HG03095 (cell line): ENCODE results near the gene TNS1.

Experiments
- ATAC-seq: cut with Tn5 transposase; IDR thresholded peaks from one replicate; pipeline ENCODE4 v1.9.1; 2021; ENCODE audit warnings: moderate library complexity; ENCODE audit not compliant: unreplicated experiment

TNS1 gene

DNA sequence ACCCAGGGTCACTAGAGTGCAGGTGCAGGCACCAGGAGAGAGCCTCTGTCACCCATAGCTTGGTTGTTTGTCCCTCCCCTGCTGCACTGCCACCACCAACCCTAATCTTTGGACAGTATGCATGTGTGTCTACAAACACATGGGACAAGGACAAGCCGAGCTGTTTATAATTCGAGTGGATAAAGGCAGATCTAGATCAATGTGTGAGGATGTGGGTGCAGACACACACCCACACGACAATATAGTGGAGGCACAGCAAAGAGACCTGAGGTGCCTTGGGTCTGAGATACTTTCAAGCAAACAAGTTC is 199.2 kb downstream of the TNS1 start:
- ATAC-seq: no peak

- ATAC-seq: no peak
These were observed 199.7 kb downstream of the TNS1 start for GRCh38 chr2:217802876-217803652.

- ATAC-seq: no peak
These were observed 200.5 kb downstream of the TNS1 start for GRCh38 chr2:217802266-217802665.

DNA sequence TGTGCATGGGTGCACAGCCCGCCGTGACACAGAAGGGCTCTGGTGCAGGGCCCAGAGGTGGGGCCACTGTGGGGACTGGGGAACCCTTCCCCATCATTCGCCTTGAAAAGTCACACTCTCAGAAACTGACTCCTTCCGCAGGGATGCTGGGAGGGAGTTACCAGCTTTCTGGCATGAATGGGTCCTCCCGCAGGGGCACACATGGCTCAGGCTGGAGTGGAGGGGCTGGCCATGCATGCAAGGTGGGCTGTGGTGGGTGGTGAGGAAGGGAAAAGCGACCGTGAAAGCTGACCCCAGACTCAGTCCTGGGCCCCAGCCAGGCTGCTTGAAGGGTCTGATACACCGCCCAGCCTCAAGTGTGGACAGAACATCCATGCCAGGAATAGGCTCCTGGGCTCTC is 201.1 kb downstream of the TNS1 start:
- no peak for ATAC-seq

- no peak for ATAC-seq
These were observed 201.7 kb downstream of the TNS1 start for GRCh38 chr2:217801115-217801531.

- ATAC-seq: no peak
These were observed 202.2 kb downstream of the TNS1 start for GRCh38 chr2:217800433-217801114.

DNA sequence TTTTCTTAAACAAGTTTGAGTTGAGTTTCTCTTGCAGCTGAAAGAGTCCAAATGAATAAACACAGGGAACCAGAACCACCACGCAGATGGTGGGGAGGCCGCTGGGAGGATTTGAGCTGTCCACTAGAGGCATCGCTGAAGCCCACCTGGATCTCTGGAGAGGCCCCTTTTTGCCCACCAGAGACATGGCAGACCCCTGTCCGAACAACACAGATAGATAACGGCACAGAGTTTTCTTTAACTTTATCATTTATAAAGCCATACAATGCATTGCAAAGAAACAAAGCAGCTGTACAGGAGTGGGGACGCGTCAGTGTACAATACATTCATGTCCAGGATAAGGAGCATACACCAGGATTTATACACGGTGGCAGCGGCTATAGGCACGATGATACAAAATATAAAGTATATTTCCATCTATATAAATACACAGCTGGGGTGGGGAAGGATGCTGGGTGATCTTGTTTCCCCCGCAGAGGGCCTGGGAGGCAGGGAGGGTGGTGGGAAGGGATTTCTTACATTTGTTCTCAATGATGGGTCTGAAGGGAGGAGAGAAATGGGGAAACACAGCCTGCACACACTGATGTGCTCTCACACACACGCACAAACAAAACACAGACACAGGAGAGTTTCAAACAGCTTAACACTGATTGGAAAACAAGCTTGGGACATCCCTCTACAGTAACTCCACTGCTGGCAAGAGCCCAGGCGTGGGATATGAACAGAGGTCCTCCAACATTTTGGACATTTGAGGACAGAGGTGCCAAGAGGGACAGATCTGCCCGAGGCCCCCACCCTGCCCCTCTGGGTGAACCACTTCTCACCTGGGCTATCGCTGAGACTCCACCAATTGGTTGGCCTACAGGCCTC is 203.0 kb downstream of the TNS1 start:
- ATAC-seq: no peak

DNA sequence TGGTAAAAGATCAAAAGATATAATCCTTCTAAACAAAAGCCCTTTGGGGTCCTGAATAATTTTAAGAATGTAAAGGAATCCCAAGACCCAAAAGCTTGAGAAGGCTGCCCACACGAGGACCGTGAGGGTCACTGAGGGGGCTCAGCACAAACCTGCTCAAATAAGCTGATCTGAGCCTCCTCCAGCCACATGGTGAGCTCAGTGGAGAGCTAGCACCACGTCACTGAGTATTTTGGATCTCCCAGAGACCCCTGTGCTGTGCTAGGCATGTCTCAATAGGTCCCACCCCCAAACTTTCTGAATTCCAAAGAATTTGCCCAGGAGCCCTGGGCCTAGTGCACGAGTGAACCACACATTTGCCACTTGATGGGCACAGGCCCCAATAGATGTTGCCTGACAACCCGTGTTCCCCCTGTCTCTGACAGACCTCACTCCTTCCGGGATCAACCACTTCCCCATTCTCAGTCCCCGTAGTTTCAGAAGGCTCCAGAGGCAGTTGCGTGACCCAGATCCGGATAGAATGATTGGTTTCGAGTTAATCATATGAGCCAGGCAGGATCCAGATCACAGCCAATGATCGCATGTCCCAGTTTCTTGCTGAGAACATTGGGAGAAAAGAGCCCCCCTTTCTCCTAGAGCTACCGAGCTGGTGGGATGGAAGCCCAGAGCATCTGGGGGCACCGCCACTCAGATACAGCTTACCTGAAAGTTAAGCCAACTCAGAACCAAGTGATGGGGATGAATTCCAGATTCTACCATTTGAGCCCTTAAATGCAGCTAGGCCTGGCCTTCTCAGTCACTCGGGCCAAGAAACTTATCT is 203.8 kb downstream of the TNS1 start:
- ATAC-seq: no peak

- no peak for ATAC-seq
These were observed 204.6 kb downstream of the TNS1 start for GRCh38 chr2:217798191-217798590.

DNA sequence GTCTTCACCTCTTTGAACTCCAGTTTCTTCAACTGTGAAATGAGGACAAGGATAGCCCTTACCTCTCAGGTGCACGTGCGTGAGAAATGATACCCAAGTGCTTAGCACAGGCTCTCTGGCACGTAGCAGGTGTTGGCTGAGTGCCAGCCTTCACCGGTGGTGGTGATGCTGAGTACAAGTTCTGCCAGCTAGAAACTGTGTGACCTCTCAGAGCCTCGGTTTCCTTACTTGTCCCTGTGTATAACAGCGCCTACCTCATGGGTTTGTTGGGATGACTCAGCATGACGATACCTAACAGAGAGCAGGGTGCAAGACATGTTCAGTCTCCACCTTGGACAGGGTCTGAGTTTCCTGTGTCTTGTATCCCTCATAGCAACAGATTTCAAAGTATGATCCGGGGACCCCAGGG is 205.1 kb downstream of the TNS1 start:
- no peak for ATAC-seq

DNA sequence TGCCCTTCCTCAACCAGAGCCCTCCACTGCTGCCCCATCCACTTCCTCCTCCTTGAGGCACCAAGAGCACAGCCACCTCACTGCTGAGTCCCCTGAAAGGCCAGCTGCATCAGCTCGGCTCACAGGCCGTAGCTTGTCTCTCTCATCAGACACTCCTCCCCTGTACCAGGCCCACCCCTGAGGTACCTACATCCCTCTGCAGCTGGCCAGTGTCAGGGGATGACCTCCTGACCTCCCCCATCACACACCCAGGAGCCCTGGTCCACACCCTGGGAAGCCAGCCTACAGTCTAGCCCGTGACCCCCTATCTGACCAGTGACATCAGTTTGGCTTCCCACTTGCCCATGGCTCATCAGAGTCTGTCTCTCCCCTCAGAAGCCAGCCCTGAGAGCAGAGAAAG is 205.6 kb downstream of the TNS1 start:
- no peak for ATAC-seq

DNA sequence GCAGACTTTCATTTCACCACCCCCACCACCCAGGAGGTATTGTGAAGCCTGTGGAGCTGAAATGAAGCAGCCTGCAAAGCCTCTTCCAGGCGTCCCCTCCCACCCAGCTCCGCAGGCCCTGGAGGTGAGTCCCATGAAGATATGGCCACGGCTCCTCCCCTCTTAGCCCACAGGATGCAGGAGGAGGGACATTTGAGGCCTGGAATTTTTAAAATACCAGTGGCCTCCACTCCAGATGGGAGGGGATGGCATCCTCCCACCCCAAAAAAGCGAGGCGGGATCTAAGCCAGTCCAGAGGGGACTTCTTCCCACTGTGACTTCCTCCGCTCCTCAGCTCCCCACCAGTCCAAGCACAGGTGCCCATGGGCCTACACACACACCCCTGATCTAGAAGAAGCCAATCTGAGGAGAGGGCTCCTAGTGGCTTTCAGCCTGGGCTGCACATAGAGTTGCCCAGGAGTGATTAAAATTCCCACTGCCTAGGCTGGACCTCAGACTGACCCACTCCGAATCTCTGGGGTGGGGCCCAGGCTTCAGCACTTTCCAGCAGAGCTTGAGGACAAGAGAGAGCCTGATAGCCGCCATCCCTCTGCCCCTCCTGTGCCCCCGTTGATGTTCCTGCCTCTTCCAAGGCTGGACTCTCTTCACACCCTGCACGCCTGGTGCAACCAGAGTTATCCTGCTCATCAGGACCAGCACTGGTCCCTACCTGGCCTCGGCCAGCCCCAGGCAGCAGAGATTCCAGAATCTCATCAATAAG is 206.9 kb downstream of the TNS1 start:
- no peak for ATAC-seq

GRCh38 chr2:217795067-217795466 is 207.7 kb downstream of the TNS1 start:
- no peak for ATAC-seq

GRCh38 chr2:217794133-217794986 is 208.4 kb downstream of the TNS1 start:
- no peak for ATAC-seq

DNA sequence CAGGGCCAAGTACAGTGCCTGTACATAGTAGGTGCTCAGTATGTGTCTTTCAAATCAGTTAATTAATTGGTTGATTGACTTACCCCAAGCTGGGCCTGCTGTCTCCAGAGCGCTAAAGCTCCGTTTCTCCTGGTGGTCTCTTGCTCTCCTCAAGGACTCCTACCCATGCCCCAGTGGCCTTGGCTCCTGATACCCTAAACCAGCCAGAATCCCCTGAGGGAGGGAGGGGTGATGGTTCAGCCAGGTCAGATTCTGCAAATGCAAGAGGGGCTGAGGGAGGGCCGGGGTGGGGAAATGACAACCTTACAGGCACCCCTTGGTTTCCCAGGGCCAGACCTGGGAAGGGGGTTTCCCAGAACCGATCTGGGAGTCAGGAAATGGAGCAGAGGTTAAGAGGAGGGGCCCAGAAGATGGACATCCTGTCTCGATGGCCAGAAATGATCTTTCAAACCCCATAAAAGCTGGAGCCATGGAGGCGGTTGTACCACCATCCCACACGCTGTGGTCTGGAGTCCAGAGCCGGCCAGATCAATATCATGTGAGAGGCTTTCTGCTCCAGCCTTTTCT is 209.1 kb downstream of the TNS1 start:
- no peak for ATAC-seq

GRCh38 chr2:217792626-217793527 is 209.9 kb downstream of the TNS1 start:
- no peak for ATAC-seq

DNA sequence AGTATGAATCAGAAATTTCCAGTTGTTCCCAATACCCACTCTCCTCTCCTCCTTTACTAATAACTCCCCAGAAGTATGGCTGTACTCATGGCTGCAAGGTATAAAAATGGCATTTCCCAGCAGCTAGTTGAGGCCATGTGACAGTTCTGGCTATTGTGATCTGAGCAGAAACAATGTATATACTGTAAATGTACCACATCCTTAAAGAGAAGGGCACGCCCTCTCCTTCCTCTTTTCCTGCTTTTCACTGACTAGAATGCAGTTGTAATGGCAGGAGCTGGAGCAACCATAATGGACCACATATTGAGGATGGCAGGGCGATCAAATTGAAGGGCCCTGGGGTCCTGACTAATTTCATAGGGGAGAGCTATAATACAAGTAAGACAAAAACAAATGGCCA is 211.2 kb downstream of the TNS1 start:
- no peak for ATAC-seq
